ENCODE measurements around the gene SLC22A23. TPM values are rescaled to one million over a fixed set of nuclear protein-coding genes. Genes with fewer than 3 reads are reported as not detected.

Gene SLC22A23
- total RNA-seq, 1 experiment from 2014 or later = 6.8 TPM

GRCh38 chr6:3221578-3221977, 235.3 kb downstream of the SLC22A23 start:
- Mint-ChIP-seq H3K4me1 (peaks cover 25 to 27% of the 10 kb centered on the region in 2 experiments), H3K27me3 (ENCODE audit: low read depth) (peaks cover 10% of the 10 kb centered on the region), H3K36me3 (ENCODE audit: insufficient read depth in 1 of 3, low read depth in 3 of 3) (peaks cover 19 to 30% (median 28%) of the 10 kb centered on the region in 3 experiments), H3K27ac (no peak overlapping the region), H3K4me3 (no peak overlapping the region), H3K9me3 (peaks cover 6% of the 10 kb centered on the region in 2 experiments; a peak in 3 of 5 replicates)
- Histone ChIP-seq H3K27ac (ENCODE audit: insufficient read length, low read depth, low read length) (no peak overlapping the region), H4K91ac (ENCODE audit: insufficient read length, low read depth, low read length) (no peak overlapping the region), H3K4me1 (ENCODE audit: insufficient read depth, low read length) (no peaks in the 10 kb centered on the region), H3K14ac (ENCODE audit: insufficient read depth, low read length) (no peak overlapping the region), H3K23me2 (ENCODE audit: insufficient read length, low read depth, low read length, poor library complexity, severe bottlenecking) (peaks cover 7% of the 10 kb centered on the region), H3K23ac (ENCODE audit: insufficient read length, low read depth, low read length) (no peak overlapping the region), H3K79me1 (ENCODE audit: insufficient read depth, low read depth, low read length, poor library complexity, severe bottlenecking) (peaks cover 4% of the 10 kb centered on the region), H4K8ac (replicated peaks; ENCODE audit: insufficient read length, low read depth, low read length) (no peak overlapping the region), H2BK5ac (ENCODE audit: insufficient read length, low read length) (no peak overlapping the region), H3K4me2 (ENCODE audit: insufficient read depth, insufficient read length, low read length) (no peak overlapping the region), H3K9me3 (ENCODE audit: control insufficient read depth, low read depth, low read length) (no peaks in the 10 kb centered on the region), H3K18ac (ENCODE audit: insufficient read length, low read depth, low read length) (no peak overlapping the region), H4K5ac (ENCODE audit: insufficient read length, low read depth, low read length) (no peak overlapping the region), H4K20me1 (ENCODE audit: control insufficient read depth, insufficient read depth, insufficient read length) (no peaks in the 10 kb centered on the region), H3K27me3 (ENCODE audit: insufficient read depth, low read length) (no peaks in the 10 kb centered on the region), H2BK20ac (ENCODE audit: low read depth, low read length, poor library complexity, severe bottlenecking) (no peak overlapping the region), H2BK120ac (ENCODE audit: low read depth, low read length, poor library complexity, severe bottlenecking) (no peak overlapping the region), H2AFZ (ENCODE audit: low read length) (no peak overlapping the region), H2BK15ac (ENCODE audit: low read depth, low read length) (no peak overlapping the region), H3K56ac (ENCODE audit: insufficient read length, low read depth, low read length) (no peak overlapping the region), H3K4ac (ENCODE audit: low read depth, low read length) (no peak overlapping the region; the same call in 1 of the 2 replicates), H2AK5ac (ENCODE audit: insufficient read length, low read length) (no peak overlapping the region), H3K79me2 (ENCODE audit: insufficient read depth, low read length) (peaks cover 10% of the 10 kb centered on the region), H2BK12ac (ENCODE audit: insufficient read length, low read depth, low read length) (no peak overlapping the region), H3T11ph (ENCODE audit: low read length) (no peak overlapping the region), H3K9ac (ENCODE audit: extremely low read depth, insufficient read length, low read length) (no peak overlapping the region)
- no CpG with 5 or more reads among the region's 4 CpGs for WGBS (ENCODE audit: extremely low coverage, insufficient read length, low lambda C conversion rate)
- TF ChIP-seq CTCF (conservative IDR thresholded peaks at IDR 0.05) = no peak
- no peak for DNase-seq
